Omental fat pad (tissue), 4 donors: Measurements from ENCODE around the gene SOWAHC. TPM values are rescaled to one million over a fixed set of nuclear protein-coding genes. Genes with fewer than 3 reads are reported as not detected.

Source experiments
- ATAC-seq: fragments of 150-250 bp; one replicate; pipeline ENCODE4 v1.9.1; 2016; ENCODE audit warnings: mild to moderate bottlenecking, moderate library complexity; ENCODE audit not compliant: low FRiP score
- DNase-seq: peaks from one replicate; pipeline ENCODE4 v3.0.0-alpha.2; 2019; ENCODE audit warnings: low spot score
- CTCF ChIP-seq, 3 donors: fragments of 450-650 bp; IDR thresholded peaks; one replicate each; pipeline ENCODE4 v1.5.1; 2016 to 2017; ENCODE audit warnings: antibody characterized with exemption in 3 of 3, mild to moderate bottlenecking in 3 of 3, moderate library complexity in 2 of 3
- total RNA-seq, 4 donors: library from RNA; depleted of rRNA; stranded (reverse); fragments of >200 nt; gene quantifications; one replicate each; pipeline ENCODE4 v1.1.0, GENCODE V29; 2016

SOWAHC gene
- total RNA-seq, 4 donors from 2014 or later = 8.5 to 16.3 (median 12.3) TPM

- ATAC-seq = no peak
- no peak for DNase-seq
- no peak for TF ChIP-seq CTCF (IDR thresholded peaks at IDR 0.05)
Measured at GRCh38 chr2:109648041-109648527, 33.9 kb downstream of the SOWAHC start.

GRCh38 chr2:109649736-109650695, 35.9 kb downstream of the SOWAHC start:
- ATAC-seq = no peak
- DNase-seq = no peak
- no peak for TF ChIP-seq CTCF (IDR thresholded peaks at IDR 0.05)

GRCh38 chr2:109654326-109655050, 40.3 kb downstream of the SOWAHC start:
- no peak for DNase-seq
- ATAC-seq = no peak
- no peak for TF ChIP-seq CTCF (IDR thresholded peaks at IDR 0.05)

GRCh38 chr2:109655287-109655686, 41.1 kb downstream of the SOWAHC start:
- ATAC-seq (no peak), DNase-seq (no peak)
- TF ChIP-seq CTCF (IDR thresholded peaks at IDR 0.05) = no peak

- no peak for TF ChIP-seq CTCF (IDR thresholded peaks at IDR 0.05)
- no peak for DNase-seq
- no peak for ATAC-seq
Measured at GRCh38 chr2:109659396-109660045, 45.4 kb downstream of the SOWAHC start.

- TF ChIP-seq CTCF (IDR thresholded peaks at IDR 0.05) = no peak
- DNase-seq (no peak), ATAC-seq (peak; percentile 24)
Measured at GRCh38 chr2:109660046-109660860, 46.1 kb downstream of the SOWAHC start.
